GM21723 (cell line): ENCODE data around the gene LYPD6B.

ENCODE experiments used
- ATAC-seq: cut with Tn5 transposase; IDR thresholded peaks from one replicate; pipeline ENCODE4 v1.9.1; 2021; ENCODE audit warnings: mild to moderate bottlenecking, moderate library complexity; ENCODE audit not compliant: unreplicated experiment

LYPD6B gene

GRCh38 chr2:149038442-149039212 is at the start of gene LYPD6B:
Gene LYPD6B (plus strand): TSS chr2:149038699. CDS start chr2:149130949, 92,250 bp downstream.
- peak; percentile 70 for ATAC-seq

- peak; percentile 98 for ATAC-seq
These were observed 48.5 kb upstream of the LYPD6B start for GRCh38 chr2:148989882-148990493.

- no peak for ATAC-seq
These were observed 47.5 kb upstream of the LYPD6B start for GRCh38 chr2:148990968-148991367.

GRCh38 chr2:148992448-148992847 is 46.1 kb upstream of the LYPD6B start:
- ATAC-seq, result no peak

- no peak for ATAC-seq
These were observed 45.1 kb upstream of the LYPD6B start for GRCh38 chr2:148993351-148993750.

GRCh38 chr2:148994341-148994740 is 44.2 kb upstream of the LYPD6B start:
- no peak for ATAC-seq

- ATAC-seq, result no peak
These were observed 41.7 kb upstream of the LYPD6B start for GRCh38 chr2:148996805-148997204.

- no peak for ATAC-seq
These were observed 40.2 kb upstream of the LYPD6B start for GRCh38 chr2:148998165-148998830.

GRCh38 chr2:148998831-148999200 is 39.7 kb upstream of the LYPD6B start:
- ATAC-seq, result no peak

GRCh38 chr2:148999451-148999921 is 39.0 kb upstream of the LYPD6B start:
- no peak for ATAC-seq

GRCh38 chr2:149000158-149000938 is 38.2 kb upstream of the LYPD6B start:
- no peak for ATAC-seq

GRCh38 chr2:149001496-149001895 is 37.0 kb upstream of the LYPD6B start:
- no peak for ATAC-seq

- ATAC-seq, result no peak
These were observed 36.1 kb upstream of the LYPD6B start for GRCh38 chr2:149002378-149002890.

- no peak for ATAC-seq
These were observed 35.4 kb upstream of the LYPD6B start for GRCh38 chr2:149002891-149003740.

GRCh38 chr2:149004836-149005235 is 33.7 kb upstream of the LYPD6B start:
- ATAC-seq, result no peak

GRCh38 chr2:149005471-149006077 is 32.9 kb upstream of the LYPD6B start:
- no peak for ATAC-seq

- no peak for ATAC-seq
These were observed 31.5 kb upstream of the LYPD6B start for GRCh38 chr2:149006883-149007543.

GRCh38 chr2:149008381-149008780 is 30.1 kb upstream of the LYPD6B start:
- ATAC-seq, result no peak
